Neural cell (in vitro differentiated cells): ENCODE measurements around the gene CLK3. TPM values are rescaled to one million over a fixed set of nuclear protein-coding genes. Genes with fewer than 3 reads are reported as not detected.

Source experiments
- H2AFZ ChIP-seq: fragments of 200-600, 300-800 bp; sonication (generic), shearing (Covaris generic); 2 replicates; pipeline ENCODE4 v1.6.0; 2014; ENCODE audit warnings: low read depth, mild to moderate bottlenecking, antibody characterized with exemption, low read length, moderate library complexity
- H3F3A ChIP-seq: fragments of 200-600 bp; shearing (Covaris generic); 2 replicates; pipeline ENCODE4 v1.6.1; 2016; ENCODE audit warnings: mild to moderate bottlenecking, moderate library complexity, mixed read lengths, antibody characterized with exemption, low read length; ENCODE audit not compliant: insufficient read depth, poor library complexity, severe bottlenecking
- H3K27ac ChIP-seq: fragments of 200-600, 300-800 bp; sonication (generic), shearing (Covaris generic); 2 replicates; pipeline ENCODE4 v1.5.1; 2014; ENCODE audit warnings: mild to moderate bottlenecking, low read length, moderate library complexity
- H3K27me3 ChIP-seq: fragments of 300-800, 200-600 bp; sonication (generic), shearing (Covaris generic); 2 replicates; pipeline ENCODE4 v1.6.0; 2014; ENCODE audit warnings: mild to moderate bottlenecking, low read depth, low read length, moderate library complexity; ENCODE audit not compliant: insufficient read depth
- H3K36me3 ChIP-seq: fragments of 300-800, 200-600 bp; sonication (generic), shearing (Covaris generic); 2 replicates; pipeline ENCODE4 v1.5.1; 2014; ENCODE audit warnings: mild to moderate bottlenecking, antibody characterized with exemption, low read length, moderate library complexity; ENCODE audit not compliant: insufficient read depth
- H3K4me2 ChIP-seq: fragments of 300-800, 200-600 bp; sonication (generic), shearing (Covaris generic); 2 replicates; pipeline ENCODE4 v1.6.0; 2014; ENCODE audit warnings: mild to moderate bottlenecking, low read length
- H3K4me3 ChIP-seq: fragments of 300-800, 200-600 bp; sonication (generic), shearing (Covaris generic); 2 replicates; pipeline ENCODE4 v1.5.1; 2014; ENCODE audit warnings: mild to moderate bottlenecking, low read length, moderate library complexity
- H3K79me2 ChIP-seq: fragments of 200-600 bp; shearing (Covaris generic); replicated peaks from 2 replicates; pipeline ENCODE4 v1.6.0; 2014; ENCODE audit warnings: mild to moderate bottlenecking, low read length, moderate library complexity; ENCODE audit not compliant: insufficient read depth
- H3K9ac ChIP-seq: fragments of 300-800, 200-600 bp; sonication (generic), shearing (Covaris generic); 2 replicates; pipeline ENCODE4 v1.6.1; 2016; ENCODE audit warnings: mild to moderate bottlenecking, low read length, mixed read lengths
- H3K9me2 ChIP-seq: fragments of 200-600 bp; shearing (Covaris generic); 2 replicates; pipeline ENCODE4 v1.6.1; 2016; ENCODE audit warnings: mild to moderate bottlenecking, low read length, mixed read lengths; ENCODE audit not compliant: insufficient read depth
- H3K9me3 ChIP-seq: fragments of 200-600, 300-800 bp; sonication (generic), shearing (Covaris generic); 2 replicates; pipeline ENCODE4 v1.6.1; 2016; ENCODE audit warnings: mild to moderate bottlenecking, mixed run types, low read length, moderate library complexity, mixed read lengths
- H4K20me1 ChIP-seq: fragments of 200-600 bp; shearing (Covaris generic); 2 replicates; pipeline ENCODE4 v1.6.1; 2016; ENCODE audit warnings: mild to moderate bottlenecking, mixed run types; ENCODE audit not compliant: insufficient read depth
- CTCF ChIP-seq: fragments of 450-650 bp; IDR thresholded peaks from 2 replicates; pipeline ENCODE4 v1.5.1; 2014; ENCODE audit warnings: antibody characterized with exemption, mild to moderate bottlenecking, moderate library complexity; ENCODE audit not compliant: poor library complexity, severe bottlenecking
- EP300 ChIP-seq: fragments of 450-650 bp; conservative IDR thresholded peaks from 2 replicates; pipeline ENCODE4 v1.6.1; 2014; ENCODE audit warnings: antibody characterized with exemption, mild to moderate bottlenecking, moderate library complexity; ENCODE audit not compliant: poor library complexity, severe bottlenecking
- EZH2 ChIP-seq: fragments of 200-600, 300-800 bp; shearing (Covaris generic), sonication (generic); IDR thresholded peaks from 2 replicates; pipeline ENCODE4 v1.6.1; 2014; ENCODE audit warnings: antibody characterized with exemption, low read length, borderline replicate concordance, mild to moderate bottlenecking; ENCODE audit not compliant: insufficient read depth, poor library complexity, severe bottlenecking
- MXI1 ChIP-seq: fragments of 450-650 bp; conservative IDR thresholded peaks from 2 replicates; pipeline ENCODE4 v1.6.1; 2014; ENCODE audit warnings: antibody characterized with exemption, mild to moderate bottlenecking; ENCODE audit not compliant: poor library complexity, severe bottlenecking
- POLR2AphosphoS5 ChIP-seq: IDR thresholded peaks from 2 replicates; pipeline ENCODE4 v1.6.1; 2012
- RAD21 ChIP-seq: fragments of 450-650 bp; conservative IDR thresholded peaks from 2 replicates; pipeline ENCODE4 v1.6.1; 2014; ENCODE audit warnings: antibody characterized with exemption, mild to moderate bottlenecking, moderate library complexity
- REST ChIP-seq: IDR thresholded peaks from 2 replicates; pipeline ENCODE4 v1.6.1; 2012; ENCODE audit warnings: borderline replicate concordance
- SMC3 ChIP-seq: fragments of 450-650 bp; conservative IDR thresholded peaks from 2 replicates; pipeline ENCODE4 v1.6.1; 2014; ENCODE audit warnings: antibody characterized with exemption, mild to moderate bottlenecking, moderate library complexity; ENCODE audit not compliant: poor library complexity
- TAF1 ChIP-seq: IDR thresholded peaks from 2 replicates; pipeline ENCODE4 v1.6.1; 2012; ENCODE audit warnings: low read depth
- polyA plus RNA-seq: library from polyadenylated mRNA; depleted of rRNA; stranded (reverse); fragments of >200 nt; gene quantifications from 2 replicates; pipeline ENCODE4 v1.2.3, GENCODE V29; 2014

CLK3 gene
- polyA plus RNA-seq, 1 donor from 2014 or later: 88.3 TPM

- Histone ChIP-seq H3K4me2 (no peak overlapping the region), H3F3A (no peaks in the 10 kb centered on the region), H3K9me3 (no peaks in the 10 kb centered on the region), H3K27me3 (no peaks in the 10 kb centered on the region), H3K9ac (no peak overlapping the region), H2AFZ (no peak overlapping the region), H3K27ac (no peak overlapping the region), H3K36me3 (no peaks in the 10 kb centered on the region), H3K4me3 (no peak overlapping the region), H3K9me2 (no peaks in the 10 kb centered on the region), H3K79me2 (no peaks in the 10 kb centered on the region), H4K20me1 (no peaks in the 10 kb centered on the region)
- TF ChIP-seq RAD21: no peak
- TF ChIP-seq TAF1: no peak
- TF ChIP-seq POLR2AphosphoS5: no peak
- TF ChIP-seq MXI1: no peak
- no peak for TF ChIP-seq EZH2
- no peak for TF ChIP-seq CTCF
- TF ChIP-seq EP300: no peak
- no peak for TF ChIP-seq SMC3
Observed at GRCh38 chr15:74632601-74633000, 17.0 kb downstream of the CLK3 start.

GRCh38 chr15:74633781-74634180 lies 18.1 kb downstream of the CLK3 start:
- no peak overlapping the region for H3K27ac ChIP-seq
- no peaks in the 10 kb centered on the region for H4K20me1 ChIP-seq
- no peaks in the 10 kb centered on the region for H3K9me3 ChIP-seq
- H3F3A ChIP-seq: no peaks in the 10 kb centered on the region
- no peaks in the 10 kb centered on the region for H3K79me2 ChIP-seq
- H3K9me2 ChIP-seq: no peaks in the 10 kb centered on the region
- no peak for TF ChIP-seq EP300
- no peak overlapping the region for H2AFZ ChIP-seq
- H3K4me2 ChIP-seq: no peak overlapping the region
- H3K9ac ChIP-seq: no peak overlapping the region
- no peaks in the 10 kb centered on the region for H3K36me3 ChIP-seq
- no peaks in the 10 kb centered on the region for H3K27me3 ChIP-seq
- H3K4me3 ChIP-seq: no peak overlapping the region

GRCh38 chr15:74635228-74635627 lies 19.6 kb downstream of the CLK3 start:
- H3K9me3 ChIP-seq: no peaks in the 10 kb centered on the region
- H3K79me2 ChIP-seq: no peaks in the 10 kb centered on the region
- H3K27me3 ChIP-seq: no peaks in the 10 kb centered on the region
- no peak overlapping the region for H3K4me3 ChIP-seq
- H3K9ac ChIP-seq: no peak overlapping the region
- no peak overlapping the region for H2AFZ ChIP-seq
- TF ChIP-seq EZH2 (no peak), EP300 (no peak), CTCF (peak; percentile 94), REST (no peak), RAD21 (peak; percentile 90), TAF1 (no peak), POLR2AphosphoS5 (no peak), MXI1 (no peak), SMC3 (peak; percentile 91)
- no peak overlapping the region for H3K4me2 ChIP-seq
- peaks cover 4% of the 10 kb centered on the region for H3K36me3 ChIP-seq
- H3F3A ChIP-seq: no peaks in the 10 kb centered on the region
- H4K20me1 ChIP-seq: no peaks in the 10 kb centered on the region
- H3K27ac ChIP-seq: no peak overlapping the region
- no peaks in the 10 kb centered on the region for H3K9me2 ChIP-seq
